A673 (cell line): ENCODE data around the gene SLC4A7.

Experiments
- EZH2 ChIP-seq: fragments of 200-600 bp; sonication (generic); IDR thresholded peaks from 2 replicates; pipeline ENCODE4 v1.6.1; 2017; ENCODE audit warnings: borderline replicate concordance, low read depth, mild to moderate bottlenecking, mixed read lengths, antibody characterized with exemption, low read length; ENCODE audit not compliant: poor library complexity, severe bottlenecking
- TF ChIP-seq, protein P1 (sequence below): fragments of 300-800, 200-600 bp; sonication (generic); conservative IDR thresholded peaks from 2 replicates; pipeline ENCODE4 v1.5.1; 2017; ENCODE audit warnings: low read depth, mild to moderate bottlenecking, antibody characterized with exemption, low read length, moderate library complexity, mixed read lengths

DNA sequence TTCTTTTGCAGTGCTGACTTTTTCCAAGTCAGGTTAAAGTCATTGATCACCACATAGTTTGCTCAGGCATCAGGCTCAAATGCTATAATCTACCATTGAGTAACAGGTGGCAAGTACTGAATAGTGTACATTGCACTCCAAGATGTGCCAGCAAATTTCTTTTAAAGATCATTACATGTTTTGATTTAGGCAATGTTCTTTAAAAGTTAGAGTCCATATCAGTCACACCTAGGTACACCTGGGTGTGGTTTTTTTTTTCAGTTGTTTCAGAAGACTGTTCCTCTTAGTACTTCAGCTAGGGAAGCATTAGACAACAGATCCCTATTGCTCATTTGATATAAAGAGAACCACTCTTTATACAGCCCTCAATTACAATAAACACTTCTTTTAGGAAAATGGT lies 10.6 kb upstream of the SLC4A7 start:
- TF ChIP-seq, protein P1, sequence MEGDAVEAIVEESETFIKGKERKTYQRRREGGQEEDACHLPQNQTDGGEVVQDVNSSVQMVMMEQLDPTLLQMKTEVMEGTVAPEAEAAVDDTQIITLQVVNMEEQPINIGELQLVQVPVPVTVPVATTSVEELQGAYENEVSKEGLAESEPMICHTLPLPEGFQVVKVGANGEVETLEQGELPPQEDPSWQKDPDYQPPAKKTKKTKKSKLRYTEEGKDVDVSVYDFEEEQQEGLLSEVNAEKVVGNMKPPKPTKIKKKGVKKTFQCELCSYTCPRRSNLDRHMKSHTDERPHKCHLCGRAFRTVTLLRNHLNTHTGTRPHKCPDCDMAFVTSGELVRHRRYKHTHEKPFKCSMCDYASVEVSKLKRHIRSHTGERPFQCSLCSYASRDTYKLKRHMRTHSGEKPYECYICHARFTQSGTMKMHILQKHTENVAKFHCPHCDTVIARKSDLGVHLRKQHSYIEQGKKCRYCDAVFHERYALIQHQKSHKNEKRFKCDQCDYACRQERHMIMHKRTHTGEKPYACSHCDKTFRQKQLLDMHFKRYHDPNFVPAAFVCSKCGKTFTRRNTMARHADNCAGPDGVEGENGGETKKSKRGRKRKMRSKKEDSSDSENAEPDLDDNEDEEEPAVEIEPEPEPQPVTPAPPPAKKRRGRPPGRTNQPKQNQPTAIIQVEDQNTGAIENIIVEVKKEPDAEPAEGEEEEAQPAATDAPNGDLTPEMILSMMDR: no peak
- no peak for TF ChIP-seq EZH2
